ENCODE measurements around the gene PDRG1. TPM values are rescaled to one million over a fixed set of nuclear protein-coding genes. Genes with fewer than 3 reads are reported as not detected.

The PDRG1 gene
- total and polyA plus RNA-seq, 2 donors (not counting 3 experiments of a cell fraction or from before 2014, with no cell fraction given): 14.6 to 17.0 TPM

- Histone ChIP-seq H3K9me1 (replicated peaks; ENCODE audit: control insufficient read depth, extremely low read depth, insufficient read depth, low read length) (no peaks in the 10 kb centered on the region), H3K9me3 (replicated peaks; ENCODE audit: control insufficient read depth, insufficient read depth, low read length) (no peaks in the 10 kb centered on the region), H4K20me1 (replicated peaks; ENCODE audit: control insufficient read depth, extremely low read depth, insufficient read depth, low read length) (no peaks in the 10 kb centered on the region), H3K9ac (replicated peaks; ENCODE audit: extremely low read depth, insufficient read depth, low read length) (no peak overlapping the region), H2AFZ (ENCODE audit: low read depth, low read length) (no peak overlapping the region), H3K4me1 (ENCODE audit: control insufficient read depth, extremely low read depth, insufficient read depth, low read length) (peaks cover 5% of the 10 kb centered on the region), H3K36me3 (ENCODE audit: control insufficient read depth in 2 of 2, extremely low read depth in 1 of 2, insufficient read depth in 2 of 2, low read length in 2 of 2) (no peaks in the 10 kb centered on the region), H3K4me3 (replicated peaks in 1 of 3; ENCODE audit: insufficient read depth in 1 of 3, low read depth in 1 of 3, low read length in 3 of 3) (no peak overlapping the region), H3K27ac (ENCODE audit: insufficient read depth, low read depth, low read length) (no peak overlapping the region), H3K79me2 (ENCODE audit: control insufficient read depth, insufficient read depth, low read length) (no peaks in the 10 kb centered on the region), H3K4me2 (ENCODE audit: insufficient read depth, low read length) (no peak overlapping the region), H3K27me3 (ENCODE audit: control insufficient read depth in 2 of 2, insufficient read depth in 2 of 2, low read length in 2 of 2) (peaks cover 7 to 14% of the 10 kb centered on the region in 2 experiments)
- ChIA-PET CTCF (interaction anchor here (1.0 kb wide), 1 partner anchor 42 kb away, joined by 5 read pairs; no protein-coding TSS in a partner anchor), POLR2A (no interaction called here)
- peak; percentile 26 for FAIRE-seq
- no peak for TF ChIP-seq JUN (IDR thresholded peaks at IDR 0.05; ENCODE audit: borderline replicate concordance, insufficient read depth, insufficient read length, low read depth)
- no peak for TF ChIP-seq MYC (IDR thresholded peaks at IDR 0.05; ENCODE audit: low read depth, low read length)
- peak; percentile 36 for TF ChIP-seq FOS (IDR thresholded peaks at IDR 0.05; ENCODE audit: borderline replicate concordance, insufficient read depth, low read length)
- intact Hi-C loops (cut with micrococcal nuclease) (no loop called here), dilution Hi-C loops (cut with MboI; ENCODE audit: extremely low pct_ligation_motif_present, low sequenced_read_pairs) (no loop called here)
- no TSS peak for BruUV-seq (replicated peaks)
- no peak for DNase-seq (ENCODE audit: low read depth, low spot score)
Observed at GRCh38 chr20:31988430-31989015, 36.7 kb upstream of the PDRG1 start.

GRCh38 chr20:31987744-31988143, 35.9 kb upstream of the PDRG1 start:
- Histone ChIP-seq H3K79me2 (ENCODE audit: control insufficient read depth, insufficient read depth, low read length) (no peaks in the 10 kb centered on the region), H3K4me3 (replicated peaks in 1 of 3; ENCODE audit: insufficient read depth in 1 of 3, low read depth in 1 of 3, low read length in 3 of 3) (no peak overlapping the region), H3K4me1 (ENCODE audit: control insufficient read depth, extremely low read depth, insufficient read depth, low read length) (peaks cover 5% of the 10 kb centered on the region), H3K9me1 (replicated peaks; ENCODE audit: control insufficient read depth, extremely low read depth, insufficient read depth, low read length) (no peaks in the 10 kb centered on the region), H3K4me2 (ENCODE audit: insufficient read depth, low read length) (no peak overlapping the region), H3K9ac (replicated peaks; ENCODE audit: extremely low read depth, insufficient read depth, low read length) (no peak overlapping the region), H4K20me1 (replicated peaks; ENCODE audit: control insufficient read depth, extremely low read depth, insufficient read depth, low read length) (no peaks in the 10 kb centered on the region), H3K9me3 (replicated peaks; ENCODE audit: control insufficient read depth, insufficient read depth, low read length) (no peaks in the 10 kb centered on the region), H3K36me3 (ENCODE audit: control insufficient read depth in 2 of 2, extremely low read depth in 1 of 2, insufficient read depth in 2 of 2, low read length in 2 of 2) (no peaks in the 10 kb centered on the region), H3K27me3 (ENCODE audit: control insufficient read depth in 2 of 2, insufficient read depth in 2 of 2, low read length in 2 of 2) (peaks cover 4 to 7% of the 10 kb centered on the region in 2 experiments), H3K27ac (ENCODE audit: insufficient read depth, low read depth, low read length) (no peak overlapping the region), H2AFZ (ENCODE audit: low read depth, low read length) (no peak overlapping the region)
- BruUV-seq (replicated peaks): no TSS peak
- ChIA-PET CTCF (interaction anchor here (1.0 kb wide), 1 partner anchor 43 kb away, joined by 5 read pairs; no protein-coding TSS in a partner anchor), POLR2A (no interaction called here)
- FAIRE-seq (peak; percentile 52), DNase-seq (ENCODE audit: low read depth, low spot score) (no peak)
- TF ChIP-seq CTCF (IDR thresholded peaks at IDR 0.05; ENCODE audit: extremely low read depth in 1 of 2, insufficient read depth in 1 of 2, low read depth in 1 of 2, low read length in 2 of 2) (no peak), FOS (IDR thresholded peaks at IDR 0.05; ENCODE audit: borderline replicate concordance, insufficient read depth, low read length) (no peak), POLR2A (IDR thresholded peaks at IDR 0.05; ENCODE audit: low read depth, low read length) (no peak), EZH2 (IDR thresholded peaks at IDR 0.05; ENCODE audit: borderline replicate concordance, low read depth, low read length, severe bottlenecking) (no peak), GATA2 (IDR thresholded peaks at IDR 0.05; ENCODE audit: insufficient read depth, insufficient read length, low read depth, low read length) (no peak), POLR2AphosphoS5 (IDR thresholded peaks at IDR 0.05; ENCODE audit: insufficient read depth, low read depth, low read length) (no peak), MAX (IDR thresholded peaks at IDR 0.05; ENCODE audit: insufficient read depth, insufficient read length) (no peak), JUN (IDR thresholded peaks at IDR 0.05; ENCODE audit: borderline replicate concordance, insufficient read depth, insufficient read length, low read depth) (no peak), MYC (IDR thresholded peaks at IDR 0.05; ENCODE audit: low read depth, low read length) (no peak)
- dilution Hi-C loops (cut with MboI; ENCODE audit: extremely low pct_ligation_motif_present, low sequenced_read_pairs) (no loop called here), intact Hi-C loops (cut with micrococcal nuclease) (no loop called here)
